GM18868 (cell line): ENCODE data around the gene RGPD8.
"Not testable (repeated sequence)": the region's sequence is repeated elsewhere in the genome, so short reads cannot be mapped to it uniquely, and the experiment has no call there.

ENCODE experiments used
- ATAC-seq: cut with Tn5 transposase; IDR thresholded peaks from one replicate; pipeline ENCODE4 v1.9.1; 2021; ENCODE audit warnings: mild to moderate bottlenecking, moderate library complexity; ENCODE audit not compliant: unreplicated experiment

Gene RGPD8

GRCh38 chr2:112435716-112436431, 2.4 kb upstream of the RGPD8 start:
- ATAC-seq, result not testable (repeated sequence)

- not testable (repeated sequence) for ATAC-seq
Observed at GRCh38 chr2:112434890-112435715, 1.7 kb upstream of the RGPD8 start.

GRCh38 chr2:112433932-112434730, 686 bp upstream of the RGPD8 start:
- ATAC-seq, result no peak

GRCh38 chr2:112432735-112433479, 538 bp downstream of the RGPD8 start:
- ATAC-seq, result not testable (repeated sequence)

GRCh38 chr2:112432390-112432734, 1.1 kb downstream of the RGPD8 start:
- not testable (repeated sequence) for ATAC-seq

- ATAC-seq, result not testable (repeated sequence)
Observed at GRCh38 chr2:112431587-112432295, 1.7 kb downstream of the RGPD8 start.

GRCh38 chr2:112424553-112424952, 8.9 kb downstream of the RGPD8 start:
- not testable (repeated sequence) for ATAC-seq

- ATAC-seq, result not testable (repeated sequence)
Observed at GRCh38 chr2:112416860-112417259, 16.6 kb downstream of the RGPD8 start.

- not testable (repeated sequence) for ATAC-seq
Observed at GRCh38 chr2:112360055-112360454, 73.4 kb downstream of the RGPD8 start.

- ATAC-seq, result not testable (repeated sequence)
Observed at GRCh38 chr2:112354335-112354734, 79.1 kb downstream of the RGPD8 start.

- ATAC-seq, result not testable (repeated sequence)
Observed at GRCh38 chr2:112352809-112353603, 80.4 kb downstream of the RGPD8 start.

- ATAC-seq, result not testable (repeated sequence)
Observed at GRCh38 chr2:112352292-112352691, 81.2 kb downstream of the RGPD8 start.

GRCh38 chr2:112345030-112346027, 88.1 kb downstream of the RGPD8 start:
- ATAC-seq, result no peak

- ATAC-seq, result no peak
Observed at GRCh38 chr2:112343827-112344585, 89.4 kb downstream of the RGPD8 start.

- ATAC-seq, result no peak
Observed at GRCh38 chr2:112342067-112342550, 91.3 kb downstream of the RGPD8 start.

- no peak for ATAC-seq
Observed at GRCh38 chr2:112340475-112341267, 92.8 kb downstream of the RGPD8 start.
